GM10847 (cell line): Measurements from ENCODE around the gene MT2A.

ENCODE experiments used
- POLR2A ChIP-seq: IDR thresholded peaks from 2 replicates; pipeline ENCODE4 v1.6.1; 2011; ENCODE audit not compliant: insufficient read length; ENCODE audit errors: extremely low read depth

Gene MT2A

DNA sequence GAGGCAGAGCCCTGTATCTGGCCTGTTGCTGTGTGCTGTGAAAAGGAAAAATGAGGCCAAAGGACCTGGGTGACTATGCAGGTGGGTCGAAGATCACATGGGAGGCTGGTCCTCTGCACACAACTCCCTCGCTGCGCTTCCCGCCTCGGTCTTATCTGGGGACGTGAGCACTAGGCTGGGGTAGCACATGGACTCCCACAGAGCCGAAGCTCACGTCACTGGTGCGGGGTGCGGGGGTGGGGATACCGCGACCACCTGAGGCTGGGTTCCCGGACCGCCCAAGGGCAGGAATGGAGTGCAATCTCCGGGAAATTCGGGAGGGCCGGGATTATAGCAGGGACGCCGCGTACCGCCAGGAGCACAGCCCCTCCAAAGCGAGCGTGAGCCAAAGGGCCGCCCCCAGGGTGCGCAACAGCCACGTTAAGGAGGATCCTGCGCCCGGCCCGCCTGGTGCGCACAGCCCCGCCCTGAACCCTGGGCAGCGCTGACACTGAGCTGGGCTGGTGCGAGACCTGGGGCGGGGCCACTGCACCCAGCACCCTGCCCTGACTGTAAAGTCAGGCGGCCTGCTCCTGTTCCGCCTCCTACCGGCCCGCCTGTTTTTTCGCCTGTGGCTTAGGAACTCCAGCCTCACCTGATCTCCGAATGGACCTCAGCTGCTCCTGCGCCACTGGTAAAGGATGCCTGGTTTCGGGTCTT lies 34.8 kb downstream of the MT2A start:
- TF ChIP-seq POLR2A = no peak

DNA sequence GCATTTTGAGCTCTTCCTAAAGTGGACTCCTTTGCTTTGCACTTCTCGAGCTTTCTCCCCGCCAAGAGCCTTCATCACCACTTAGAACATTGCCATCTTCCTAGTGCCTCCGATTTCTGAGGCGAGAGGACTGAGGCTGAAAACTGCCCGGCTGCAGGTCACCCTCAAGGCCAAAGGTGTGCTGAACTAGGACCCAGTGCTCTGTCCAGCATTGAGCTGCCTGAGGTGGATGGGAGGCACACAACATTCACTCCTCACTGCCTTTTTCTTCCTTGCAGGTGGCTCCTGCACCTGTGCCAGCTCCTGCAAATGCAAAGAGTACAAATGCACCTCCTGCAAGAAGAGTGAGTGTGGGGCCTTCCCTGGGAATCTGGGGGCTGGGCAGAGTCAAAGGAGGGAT lies 35.4 kb downstream of the MT2A start:
- TF ChIP-seq POLR2A = no peak

DNA sequence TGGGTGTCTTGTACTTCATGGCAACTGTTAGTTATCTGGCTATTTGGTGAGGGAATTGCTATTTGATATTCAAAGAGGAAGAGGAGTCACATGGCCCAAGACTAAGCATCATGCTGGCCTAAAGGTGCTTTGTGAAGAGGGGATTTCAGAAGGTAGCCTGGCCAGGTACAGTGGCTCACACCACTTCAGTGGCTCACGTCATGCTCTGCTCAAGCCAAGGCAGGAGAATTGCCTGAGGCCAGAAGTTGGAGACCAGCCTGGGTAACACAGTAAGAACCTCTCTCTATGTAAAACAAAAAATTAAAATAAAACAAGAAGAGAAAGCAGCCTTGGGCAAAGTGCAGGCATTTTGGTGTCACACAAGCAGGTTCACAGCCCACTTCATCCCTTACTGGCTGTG lies 36.9 kb downstream of the MT2A start:
- TF ChIP-seq POLR2A = no peak

DNA sequence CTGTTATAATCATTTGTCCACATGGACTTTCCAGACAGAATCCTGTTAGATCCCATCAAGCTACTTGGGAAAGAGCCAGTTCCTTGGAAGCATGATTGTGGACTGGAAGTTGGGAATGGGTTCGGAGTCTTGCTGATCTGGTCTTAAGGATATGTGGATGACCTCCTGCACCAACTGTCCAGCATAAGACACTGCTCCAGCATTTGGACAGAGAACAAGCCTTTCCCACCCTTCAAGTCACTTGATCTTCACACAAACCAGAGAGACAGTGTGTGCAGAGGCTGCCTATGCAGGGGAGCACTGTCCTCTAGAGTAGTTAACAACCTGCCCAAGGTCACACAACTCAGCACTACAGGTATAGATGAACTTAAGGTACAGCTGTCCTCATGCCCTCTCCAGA lies 37.5 kb downstream of the MT2A start:
- TF ChIP-seq POLR2A = no peak

DNA sequence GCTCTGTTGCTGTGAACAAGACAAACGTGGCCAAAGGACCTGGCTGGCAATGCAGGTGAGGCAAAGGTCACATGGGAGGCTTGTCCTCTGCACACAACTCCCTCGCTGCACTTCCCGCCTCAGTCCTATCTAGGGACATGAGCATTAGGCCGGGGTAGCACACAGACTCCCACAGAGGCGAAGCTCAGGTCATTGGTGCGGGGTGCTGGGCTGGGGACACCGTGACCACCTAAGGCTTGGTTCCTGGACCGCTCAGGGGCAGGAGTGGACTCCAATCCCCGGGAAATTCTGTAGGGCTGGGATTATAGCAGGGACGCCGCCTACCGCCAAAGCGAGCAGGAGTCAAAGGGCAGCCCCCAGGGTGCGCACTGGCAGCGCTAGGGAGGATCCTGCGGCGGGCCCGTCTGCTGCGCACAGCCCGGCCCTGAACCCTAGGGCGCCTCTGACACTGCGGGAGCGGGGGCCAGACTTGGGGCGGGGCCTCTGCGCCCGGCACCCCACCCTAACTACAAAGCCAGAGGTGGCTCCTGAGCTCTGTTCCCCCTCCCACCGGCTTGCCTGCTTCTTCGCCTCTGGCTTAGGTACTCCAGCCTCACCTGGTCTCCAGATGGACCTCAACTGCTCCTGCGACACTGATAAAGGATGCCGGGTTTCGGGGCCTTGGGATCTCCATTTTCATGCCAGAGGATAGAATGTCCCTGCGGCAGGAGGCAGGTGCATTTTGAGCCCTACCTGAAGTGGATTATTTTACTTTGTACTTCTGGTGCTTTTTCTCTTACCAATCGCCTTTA lies 39.5 kb downstream of the MT2A start:
- TF ChIP-seq POLR2A = no peak

DNA sequence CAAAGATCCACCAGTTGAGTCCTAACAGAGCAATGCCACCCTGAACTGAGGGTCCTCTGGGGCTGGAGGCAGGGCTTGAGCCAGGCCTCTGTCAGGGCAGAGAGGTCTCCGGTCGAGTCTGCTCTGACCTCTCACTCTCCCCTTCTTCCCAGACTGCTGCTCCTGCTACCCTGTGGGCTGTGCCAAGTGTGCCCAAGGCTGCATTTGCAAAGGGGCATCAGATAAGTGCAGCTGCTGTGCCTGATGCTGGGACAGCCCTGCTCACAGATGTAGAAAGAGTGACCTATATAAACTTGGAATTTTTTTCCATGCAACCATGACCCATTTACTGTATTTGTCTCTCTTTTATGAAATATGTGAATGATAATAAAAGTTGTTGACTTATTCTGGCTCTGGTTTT lies 40.9 kb downstream of the MT2A start:
- TF ChIP-seq POLR2A = no peak

DNA sequence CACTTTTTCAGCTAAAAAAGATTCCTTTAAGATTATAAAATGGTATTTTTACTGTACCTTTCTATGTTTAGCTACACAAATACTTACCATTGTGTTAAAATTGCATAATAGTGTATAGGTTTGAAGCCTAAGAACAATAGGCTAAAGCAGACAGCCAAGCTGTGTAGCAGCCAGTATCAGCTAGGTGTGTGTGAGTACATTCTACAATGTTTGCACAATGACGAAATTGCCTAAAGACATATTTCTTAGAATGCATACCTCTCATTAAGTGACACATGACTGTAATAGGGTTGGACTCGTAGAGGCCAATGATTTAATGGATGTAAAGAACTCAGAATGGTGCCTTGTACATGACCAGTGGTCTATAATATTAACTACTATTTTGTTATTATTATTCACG lies 41.4 kb downstream of the MT2A start:
- no peak for TF ChIP-seq POLR2A

DNA sequence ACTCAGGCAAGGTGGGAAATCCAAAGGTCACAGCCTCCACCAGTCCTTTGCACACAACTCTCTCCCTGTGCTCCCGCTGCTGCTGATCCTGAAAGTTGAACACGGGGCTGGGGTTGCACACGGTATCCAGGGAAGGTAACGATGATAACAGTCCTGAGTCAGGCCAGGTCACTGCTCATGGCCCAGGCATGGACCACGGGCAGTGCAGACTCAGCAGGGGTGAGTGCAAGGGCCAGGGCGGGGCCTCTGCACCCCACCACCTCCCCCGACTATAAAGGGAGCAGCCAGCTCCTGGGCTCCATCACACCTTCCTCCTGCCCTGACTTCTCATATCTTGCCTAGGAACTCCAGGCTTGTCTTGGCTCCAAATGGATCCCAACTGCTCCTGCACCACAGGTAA lies 43.2 kb downstream of the MT2A start, which contains the start of gene MT1B:
MT1B (plus strand) TSS at position 301 of the 400 bp plus-strand sequence; CDS start at position 369, 68 bp downstream.
- no peak for TF ChIP-seq POLR2A

DNA sequence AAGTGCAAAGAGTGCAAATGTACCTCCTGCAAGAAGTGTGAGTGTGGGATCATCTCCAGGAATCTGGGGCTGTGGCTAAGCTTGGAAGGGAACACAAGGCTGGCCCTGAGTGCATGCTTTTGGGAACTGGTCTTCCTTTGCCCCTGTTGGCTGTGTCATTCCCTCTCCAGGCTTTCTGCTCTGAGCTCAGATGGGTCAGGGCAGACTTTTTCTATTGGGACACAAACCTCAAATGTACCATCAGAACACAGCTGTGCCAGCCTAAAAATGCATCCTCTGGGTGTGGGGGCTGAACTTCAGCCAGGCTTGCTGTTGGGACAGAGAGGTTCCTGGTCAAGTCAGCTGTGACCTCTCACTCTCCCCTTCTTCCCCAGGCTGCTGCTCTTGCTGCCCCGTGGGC lies 44.2 kb downstream of the MT2A start:
- no peak for TF ChIP-seq POLR2A

DNA sequence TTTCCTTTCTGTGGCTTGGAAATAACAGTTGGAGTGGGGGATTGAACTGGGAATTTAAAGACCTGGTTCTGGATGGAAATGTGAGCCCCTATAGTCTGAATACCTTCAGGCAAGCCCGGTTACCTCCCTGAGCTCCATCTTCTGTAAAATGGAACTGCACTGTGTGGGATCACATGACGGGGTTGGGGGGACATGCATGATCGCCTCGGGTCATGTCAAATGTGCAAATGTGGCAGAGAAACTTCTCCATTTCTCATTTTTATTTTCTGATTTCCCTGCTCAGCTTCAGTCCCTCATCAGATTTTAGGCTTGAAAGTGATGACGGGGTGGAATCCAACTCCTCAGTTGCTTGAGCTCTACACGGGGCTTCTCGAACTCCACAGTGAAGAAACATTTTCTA lies 44.8 kb downstream of the MT2A start:
- no peak for TF ChIP-seq POLR2A

DNA sequence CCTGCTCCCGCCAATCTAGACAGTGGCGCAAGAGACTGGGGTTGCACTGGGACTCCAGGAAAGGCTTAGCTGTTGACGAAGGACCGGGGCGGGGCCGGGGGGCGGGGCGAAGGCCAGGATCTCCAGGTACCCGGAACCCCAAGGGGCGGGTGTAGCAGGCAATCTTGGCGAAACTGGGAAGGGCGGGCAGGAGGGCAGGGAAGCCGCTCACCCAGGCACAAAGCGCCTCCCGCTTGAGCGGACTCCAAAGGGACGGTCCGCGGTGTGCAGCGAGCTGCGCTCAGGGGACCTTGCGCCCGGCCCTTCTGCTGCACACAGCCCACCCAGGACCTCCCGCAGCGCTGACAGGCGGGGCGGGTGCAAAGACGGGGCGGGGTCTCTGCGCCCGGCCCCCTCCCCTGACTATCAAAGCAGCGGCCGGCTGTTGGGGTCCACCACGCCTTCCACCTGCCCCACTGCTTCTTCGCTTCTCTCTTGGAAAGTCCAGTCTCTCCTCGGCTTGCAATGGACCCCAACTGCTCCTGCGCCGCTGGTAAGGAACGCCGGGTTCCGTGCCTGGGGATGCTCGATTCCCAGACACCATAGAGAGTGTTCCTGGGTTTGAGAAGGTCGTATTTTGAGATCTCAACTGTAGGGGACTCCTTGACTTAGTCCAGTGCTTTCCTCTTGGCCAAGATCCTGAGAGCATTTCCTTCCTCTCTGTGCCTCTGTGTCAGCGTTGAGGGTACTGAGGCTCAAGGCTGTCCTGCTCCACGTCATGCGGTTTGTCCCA lies 49.4 kb downstream of the MT2A start, which contains the start of gene MT1F:
MT1F (plus strand) TSS at position 405 of the 772 bp plus-strand sequence; CDS start at position 505, 100 bp downstream.
- no peak for TF ChIP-seq POLR2A

DNA sequence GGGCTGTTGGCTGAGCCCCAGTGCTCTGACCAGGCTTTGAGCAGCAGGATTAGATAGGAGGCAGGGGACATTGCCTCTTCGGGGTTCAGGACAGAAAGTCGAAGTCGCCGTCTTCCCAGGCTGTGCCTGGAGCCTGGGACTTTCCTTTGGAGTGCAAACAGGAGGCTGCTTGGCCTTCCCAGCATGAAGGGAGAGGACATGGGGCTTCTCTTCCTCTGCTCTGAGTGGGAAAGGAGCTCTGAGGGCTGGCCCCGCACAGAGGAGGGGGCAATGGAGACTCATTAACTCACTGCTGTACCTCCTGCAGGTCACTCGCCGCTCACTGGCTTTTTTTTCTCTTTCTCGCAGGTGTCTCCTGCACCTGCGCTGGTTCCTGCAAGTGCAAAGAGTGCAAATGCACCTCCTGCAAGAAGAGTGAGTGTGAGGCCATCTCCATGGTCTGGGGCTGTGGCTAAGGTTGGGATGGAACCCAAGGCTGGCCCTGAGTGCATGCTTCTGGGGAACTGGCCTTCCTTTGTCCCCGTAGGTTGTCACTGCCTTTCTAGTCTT lies 50.0 kb downstream of the MT2A start:
- no peak for TF ChIP-seq POLR2A
